ENCODE measurements around the gene CEP104. TPM values are rescaled to one million over a fixed set of nuclear protein-coding genes. Genes with fewer than 3 reads are reported as not detected.

CEP104 gene
- total RNA-seq, 8 experiments from 2014 or later = 12.2 to 26.5 (median 19.8) TPM

- Histone ChIP-seq H3K27ac (no peak overlapping the region), H3K4me3 (no peak overlapping the region), H3K4me1 (replicated peaks in 1 of 2) (no peaks in the 10 kb centered on the region)
- ATAC-seq (replicated peaks in 6 of 8) = peak in 5 of 8 experiments; percentile 20 to 37 (median 29)
- in situ Hi-C loops (cut with MboI; ENCODE audit: low pct_unique_long_range_greater_than_20kb in 2 of 9, low sequenced_read_pairs in 9 of 9, unreplicated experiment in 9 of 9) = no loop called here
- WGBS, 10 experiments = 31 to 85% (median 83%) methylated on average over 2 to 8 of the region's 15 CpGs; no CpG with 5 or more reads in 7 of the 10 experiments
Measured at GRCh38 chr1:3762151-3762872, 94.7 kb downstream of the CEP104 start.

Other genes with a start within 250 kb of the CEP104 start
- 10 to 100 TPM in 1 of 8 experiments, 1 to 10 TPM in 5, under 1 TPM in 2; 0.40 to 14.0 (median 2.0) TPM for gene MEGF6, start 245.7 kb downstream of the CEP104 start, total RNA-seq
- gene TPRG1L, start 232.2 kb downstream of the CEP104 start, total RNA-seq = 10 to 100 TPM; 12.6 to 36.3 (median 25.7) TPM
- gene WRAP73, start 207.1 kb downstream of the CEP104 start, total RNA-seq = 10 to 100 TPM; 10.4 to 21.3 (median 17.1) TPM
- 1 to 10 TPM in 4 of 8 experiments, under 1 TPM in 4; 0.27 to 2.0 (median 0.83) TPM for gene TP73, start 204.7 kb downstream of the CEP104 start, total RNA-seq
- gene CCDC27, start 104.8 kb downstream of the CEP104 start, total RNA-seq = 1 to 10 TPM in 1 of 8 experiments, under 1 TPM in 6, not detected in 1; 0.11 to 1.2 (median 0.25) TPM
- gene SMIM1, start 84.5 kb downstream of the CEP104 start, total RNA-seq = 1 to 10 TPM in 7 of 8 experiments, under 1 TPM in 1; 0.87 to 5.2 (median 2.7) TPM
- gene LRRC47, start 60.7 kb downstream of the CEP104 start, total RNA-seq = 10 to 100 TPM; 27.4 to 59.1 (median 39.8) TPM
- 1 to 10 TPM; 2.5 to 8.2 (median 5.6) TPM for gene DFFB, start 265 bp upstream of the CEP104 start, total RNA-seq
- gene C1orf174, start 43.1 kb upstream of the CEP104 start, total RNA-seq = 10 to 100 TPM; 11.7 to 34.0 (median 22.9) TPM